RWPE2 (cell line): Measurements from ENCODE around the gene SELENON.

Source experiments
- ATAC-seq: fragments of 200-7000 bp; cut with Tn5 transposase; 3 replicates; pipeline ENCODE4 v1.9.1; 2021; ENCODE audit warnings: low read depth
- DNase-seq: peaks from one replicate; pipeline ENCODE4 v3.0.0-alpha.2; 2020; ENCODE audit warnings: low spot score
- H3K27ac ChIP-seq: fragments of 450-650 bp; 2 replicates; pipeline ENCODE4 v1.5.1; 2017; ENCODE audit warnings: mild to moderate bottlenecking; ENCODE audit not compliant: poor library complexity, severe bottlenecking
- H3K27me3 ChIP-seq: fragments of 250-450 bp; sonication (Bioruptor Pico); 2 replicates; pipeline ENCODE4 v1.5.1; 2021; ENCODE audit warnings: mild to moderate bottlenecking, moderate library complexity; ENCODE audit not compliant: insufficient read depth, poor library complexity, severe bottlenecking
- H3K36me3 ChIP-seq: fragments of 250-450 bp; sonication (Bioruptor Pico); 2 replicates; pipeline ENCODE4 v1.5.1; 2020; ENCODE audit warnings: low read depth, mild to moderate bottlenecking, moderate library complexity
- H3K4me1 ChIP-seq: fragments of 250-450 bp; sonication (Bioruptor Pico); 2 replicates; pipeline ENCODE4 v1.5.1; 2021; ENCODE audit warnings: mild to moderate bottlenecking, moderate library complexity; ENCODE audit not compliant: insufficient read depth, poor library complexity, severe bottlenecking
- H3K4me3 ChIP-seq: fragments of 250-450 bp; sonication (Bioruptor Pico); 2 replicates; pipeline ENCODE4 v1.5.1; 2021; ENCODE audit warnings: mild to moderate bottlenecking, moderate library complexity; ENCODE audit not compliant: severe bottlenecking
- H3K9me3 ChIP-seq: fragments of 250-450 bp; sonication (Bioruptor Pico); 2 replicates; pipeline ENCODE4 v1.5.1; 2021; ENCODE audit warnings: mild to moderate bottlenecking, moderate library complexity; ENCODE audit not compliant: severe bottlenecking
- TF ChIP-seq, protein P1 (sequence below): fragments of 450-650 bp; IDR thresholded peaks from one replicate; pipeline ENCODE4 v1.5.1; 2017; ENCODE audit warnings: mild to moderate bottlenecking, moderate library complexity; ENCODE audit not compliant: poor library complexity, severe bottlenecking

SELENON gene

DNA sequence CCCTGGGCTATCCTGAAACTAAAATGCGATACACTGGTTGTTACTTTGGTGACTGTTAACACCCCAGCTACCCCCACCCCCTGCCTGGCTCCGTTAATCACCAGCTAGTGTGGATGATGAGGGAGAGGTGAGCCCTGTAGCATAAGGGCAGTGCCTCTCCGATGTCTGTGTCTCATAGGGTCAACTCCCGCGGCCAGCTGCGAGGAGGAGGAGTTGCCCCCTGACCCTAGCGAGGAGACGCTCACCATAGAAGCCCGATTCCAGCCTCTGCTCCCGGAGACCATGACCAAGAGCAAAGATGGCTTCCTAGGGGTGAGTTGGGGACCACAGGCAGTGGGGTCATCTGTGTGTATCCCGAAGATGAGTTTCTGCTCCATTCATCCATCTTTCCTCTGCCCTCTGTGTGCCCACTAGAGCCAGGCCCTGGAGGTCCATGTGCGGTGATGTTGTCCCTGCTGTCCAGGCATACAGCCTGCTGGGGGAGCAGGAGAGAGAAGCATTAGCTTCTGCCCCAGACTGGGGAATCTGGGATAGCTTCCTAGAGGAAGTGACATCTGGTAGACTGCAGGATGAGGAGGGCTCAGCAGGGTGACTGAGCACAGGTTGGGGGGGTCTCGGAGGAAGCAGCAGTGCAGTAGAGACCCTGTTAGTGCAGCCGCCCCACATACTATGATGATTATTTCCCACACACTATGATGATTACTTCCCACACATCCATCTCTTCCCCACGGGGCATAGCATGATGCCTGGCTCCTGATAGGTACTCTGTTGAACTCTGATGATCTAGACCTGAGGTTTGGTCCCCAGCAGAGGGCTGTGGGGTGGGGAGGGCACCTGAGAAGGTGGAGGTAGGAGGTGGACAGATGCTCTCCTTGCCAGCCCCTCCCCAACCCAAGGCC is 5.2 kb downstream of the SELENON start:
- H3K4me3 ChIP-seq, result no peak overlapping the region
- no peak for ATAC-seq
- no peaks in the 10 kb centered on the region for H3K27me3 ChIP-seq
- H3K9me3 ChIP-seq, result peaks cover 3% of the 10 kb centered on the region
- no peaks in the 10 kb centered on the region for H3K4me1 ChIP-seq
- no peak for DNase-seq
- peaks cover 13% of the 10 kb centered on the region for H3K36me3 ChIP-seq
- H3K27ac ChIP-seq, result no peak overlapping the region
- TF ChIP-seq, protein P1, sequence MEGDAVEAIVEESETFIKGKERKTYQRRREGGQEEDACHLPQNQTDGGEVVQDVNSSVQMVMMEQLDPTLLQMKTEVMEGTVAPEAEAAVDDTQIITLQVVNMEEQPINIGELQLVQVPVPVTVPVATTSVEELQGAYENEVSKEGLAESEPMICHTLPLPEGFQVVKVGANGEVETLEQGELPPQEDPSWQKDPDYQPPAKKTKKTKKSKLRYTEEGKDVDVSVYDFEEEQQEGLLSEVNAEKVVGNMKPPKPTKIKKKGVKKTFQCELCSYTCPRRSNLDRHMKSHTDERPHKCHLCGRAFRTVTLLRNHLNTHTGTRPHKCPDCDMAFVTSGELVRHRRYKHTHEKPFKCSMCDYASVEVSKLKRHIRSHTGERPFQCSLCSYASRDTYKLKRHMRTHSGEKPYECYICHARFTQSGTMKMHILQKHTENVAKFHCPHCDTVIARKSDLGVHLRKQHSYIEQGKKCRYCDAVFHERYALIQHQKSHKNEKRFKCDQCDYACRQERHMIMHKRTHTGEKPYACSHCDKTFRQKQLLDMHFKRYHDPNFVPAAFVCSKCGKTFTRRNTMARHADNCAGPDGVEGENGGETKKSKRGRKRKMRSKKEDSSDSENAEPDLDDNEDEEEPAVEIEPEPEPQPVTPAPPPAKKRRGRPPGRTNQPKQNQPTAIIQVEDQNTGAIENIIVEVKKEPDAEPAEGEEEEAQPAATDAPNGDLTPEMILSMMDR, result no peak

DNA sequence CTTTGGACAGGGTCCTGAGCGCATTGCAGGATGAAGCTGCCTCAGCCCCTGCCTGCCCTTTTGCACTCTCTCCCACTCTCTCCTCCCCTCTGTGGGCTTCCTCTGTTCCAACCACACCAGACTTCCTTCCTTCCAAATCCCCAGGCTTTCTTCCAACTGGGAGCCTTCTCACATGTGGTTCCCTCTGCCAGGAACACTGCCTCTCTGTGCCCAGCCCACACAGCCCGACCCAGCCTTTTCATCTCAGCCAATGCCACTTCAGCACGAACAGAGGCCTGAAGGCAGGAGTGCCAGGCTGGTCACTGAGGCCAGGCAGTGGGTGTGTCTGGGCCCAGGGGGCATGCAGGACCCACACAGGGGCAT is 5.9 kb downstream of the SELENON start:
- H3K4me1 ChIP-seq, result no peaks in the 10 kb centered on the region
- no peaks in the 10 kb centered on the region for H3K27me3 ChIP-seq
- peaks cover 3% of the 10 kb centered on the region for H3K9me3 ChIP-seq
- no peak for DNase-seq
- no peak for ATAC-seq
- TF ChIP-seq, protein P1, result no peak
- H3K4me3 ChIP-seq, result no peak overlapping the region
- H3K27ac ChIP-seq, result no peak overlapping the region
- peaks cover 13% of the 10 kb centered on the region for H3K36me3 ChIP-seq

DNA sequence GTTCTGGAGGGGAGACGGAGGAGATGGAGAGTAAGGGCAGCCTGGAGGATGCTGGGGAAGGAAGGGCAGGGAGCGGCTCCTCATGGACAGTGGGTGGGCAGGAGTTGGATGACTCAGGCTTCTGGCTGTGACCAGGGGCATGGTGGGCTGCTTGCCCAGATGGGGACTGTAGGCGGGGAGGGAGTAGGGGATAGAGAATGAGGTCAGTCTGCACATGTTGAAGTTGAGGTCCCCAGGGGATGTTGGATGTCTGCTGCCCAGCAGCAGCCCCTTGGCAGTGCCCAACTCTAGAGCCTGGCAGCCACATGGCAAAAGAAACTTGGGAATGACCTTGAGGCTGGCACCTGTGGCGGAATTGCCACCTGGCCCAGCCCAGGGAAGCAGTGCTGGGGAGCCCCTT is 6.4 kb downstream of the SELENON start:
- ATAC-seq (no peak), DNase-seq (no peak)
- peaks cover 13% of the 10 kb centered on the region for H3K36me3 ChIP-seq
- peaks cover 2% of the 10 kb centered on the region for H3K9me3 ChIP-seq
- H3K4me3 ChIP-seq, result no peak overlapping the region
- H3K4me1 ChIP-seq, result no peaks in the 10 kb centered on the region
- TF ChIP-seq, protein P1, result no peak
- no peak overlapping the region for H3K27ac ChIP-seq
- H3K27me3 ChIP-seq, result no peaks in the 10 kb centered on the region

DNA sequence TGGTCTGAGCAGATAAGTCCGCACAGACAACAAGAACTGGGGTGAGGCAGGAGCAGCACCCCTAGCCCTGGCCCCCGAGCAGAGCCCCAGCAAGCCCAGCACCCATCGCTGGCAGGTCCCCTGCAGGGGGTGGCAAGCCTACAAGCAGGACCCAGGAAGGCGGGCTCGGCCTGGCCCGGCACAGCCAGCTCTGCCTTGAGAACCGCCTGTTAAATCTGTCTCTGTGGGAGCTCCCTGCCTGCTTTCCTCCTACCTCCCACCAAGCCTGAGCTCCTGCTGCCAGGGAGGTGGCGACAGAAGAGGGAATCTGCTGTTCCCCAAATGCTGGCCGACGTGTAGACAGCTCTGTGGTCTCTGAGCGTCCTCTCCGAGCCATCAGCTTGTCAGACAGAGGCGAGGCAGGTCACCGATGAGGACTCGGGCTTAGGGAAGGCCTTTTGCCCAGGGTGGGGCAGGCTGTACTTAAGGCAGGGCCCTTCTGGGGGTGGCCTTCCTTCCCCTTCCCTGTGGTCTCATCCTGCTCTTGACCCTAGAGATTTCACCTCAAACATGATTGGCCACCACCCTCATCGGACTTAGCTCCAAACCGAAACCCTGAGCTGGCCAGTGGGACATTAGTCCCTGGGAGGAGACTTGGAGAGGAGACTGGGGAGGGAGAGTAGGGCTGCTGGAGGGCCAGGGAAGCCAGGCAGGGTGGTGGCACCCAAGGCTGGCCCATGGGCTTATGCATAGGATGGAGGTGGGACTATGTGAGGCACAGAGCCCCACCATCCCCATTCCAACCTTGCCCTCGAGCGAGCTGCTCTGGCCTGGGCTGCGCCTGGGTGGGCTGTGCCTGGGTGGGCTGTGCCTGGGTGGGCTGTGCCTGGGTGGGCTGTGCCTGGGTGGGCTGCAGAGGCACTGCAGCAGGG is 7.7 kb downstream of the SELENON start:
- Histone ChIP-seq H3K27ac (no peak overlapping the region), H3K4me1 (no peaks in the 10 kb centered on the region), H3K4me3 (no peak overlapping the region), H3K9me3 (no peaks in the 10 kb centered on the region), H3K27me3 (no peaks in the 10 kb centered on the region), H3K36me3 (peaks cover 21% of the 10 kb centered on the region)
- ATAC-seq, result no peak
- no peak for DNase-seq
- TF ChIP-seq, protein P1, result no peak
